Vagina (tissue), 2 donors: Measurements from ENCODE around the gene MYH9. TPM values are rescaled to one million over a fixed set of nuclear protein-coding genes. Genes with fewer than 3 reads are reported as not detected.
A peak's percentile ranks its signal among the peaks of the same experiment; 100 is the strongest.

ENCODE experiments used
- DNase-seq, 2 donors: peaks; one replicate each; pipeline ENCODE4 v3.0.0-alpha.2; 2017; ENCODE audit errors: extremely low spot score in 2 of 2
- H3K27ac ChIP-seq: fragments of 200-600 bp; sonication (generic); one replicate; pipeline ENCODE4 v1.5.1; 2019
- H3K27me3 ChIP-seq: fragments of 200-600 bp; sonication (generic); one replicate; pipeline ENCODE4 v1.5.1; 2019
- H3K36me3 ChIP-seq, 2 donors: fragments of 200-600 bp; sonication (generic); one replicate each; pipeline ENCODE4 v1.5.1; 2017 to 2019
- H3K4me1 ChIP-seq: fragments of 200-600 bp; sonication (generic); one replicate; pipeline ENCODE4 v1.5.1; 2019
- H3K4me3 ChIP-seq, 2 donors: fragments of 200-600 bp; sonication (generic); 1 replicate in 1 of 2; 2 replicates in 1 of 2; pipeline ENCODE4 v1.5.1; 2016 to 2019
- H3K9me3 ChIP-seq: fragments of 200-600 bp; sonication (generic); one replicate; pipeline ENCODE4 v1.5.1; 2019
- CTCF ChIP-seq, 3 experiments: fragments of 450-650 bp in 2 of 3; fragments of 200-600 bp in 1 of 3; sonication (generic) in 1 of 3; IDR thresholded peaks; one replicate each; pipeline ENCODE4 v1.5.1; 2017 to 2019; ENCODE audit warnings: antibody characterized with exemption in 3 of 3, mild to moderate bottlenecking in 2 of 3, moderate library complexity in 2 of 3
- POLR2A ChIP-seq, 2 donors: fragments of 450-650 bp; IDR thresholded peaks; one replicate each; pipeline ENCODE4 v1.6.1; 2017; ENCODE audit warnings: antibody characterized with exemption in 2 of 2, mild to moderate bottlenecking in 2 of 2, moderate library complexity in 2 of 2
- POLR2AphosphoS5 ChIP-seq, 2 donors: sonication (generic); formaldehyde crosslinking; IDR thresholded peaks; one replicate each; pipeline ENCODE4 v1.9.0; 2017; ENCODE audit warnings: antibody characterized with exemption in 2 of 2, mild to moderate bottlenecking in 2 of 2, low read depth in 1 of 2; ENCODE audit not compliant: insufficient read depth in 1 of 2
- intact Hi-C: fragments of 100-400 bp; cut with DNase I; formaldehyde crosslinking; loops from one replicate; pipeline ENCODE4 v1.15.1; 2023
- total RNA-seq: library from RNA; depleted of rRNA; stranded (reverse); fragments of >200 nt; gene quantifications from one replicate; pipeline ENCODE4 v1.2.3, GENCODE V29; 2016

MYH9 gene
- total RNA-seq, 1 donor from 2014 or later, result 333 TPM

GRCh38 chr22:36355894-36356293 lies 31.9 kb downstream of the MYH9 start:
- Histone ChIP-seq H3K36me3 (no peaks in the 10 kb centered on the region), H3K27ac (peak overlapping the region; percentile 93), H3K9me3 (no peaks in the 10 kb centered on the region), H3K4me3 (peak overlapping the region; percentile 2 to 19), H3K27me3 (no peaks in the 10 kb centered on the region), H3K4me1 (peaks cover 99% of the 10 kb centered on the region)
- no peak for DNase-seq
- intact Hi-C loops, result no loop called here
- TF ChIP-seq CTCF (IDR thresholded peaks at IDR 0.05), result no peak
- no peak for TF ChIP-seq POLR2AphosphoS5 (IDR thresholded peaks at IDR 0.05; ENCODE audit: insufficient read depth in 1 of 2, low read depth in 1 of 2)
- no peak for TF ChIP-seq POLR2A (IDR thresholded peaks at IDR 0.05)

GRCh38 chr22:36355362-36355761 lies 32.4 kb downstream of the MYH9 start:
- H3K9me3 ChIP-seq, result no peaks in the 10 kb centered on the region
- no peaks in the 10 kb centered on the region for H3K36me3 ChIP-seq
- H3K27ac ChIP-seq, result peak overlapping the region; percentile 93
- H3K4me1 ChIP-seq, result peaks cover 99% of the 10 kb centered on the region
- no peak for DNase-seq
- H3K27me3 ChIP-seq, result no peaks in the 10 kb centered on the region
- intact Hi-C loops, result no loop called here
- TF ChIP-seq CTCF (IDR thresholded peaks at IDR 0.05) (no peak), POLR2AphosphoS5 (IDR thresholded peaks at IDR 0.05; ENCODE audit: insufficient read depth in 1 of 2, low read depth in 1 of 2) (peak in 1 of 2 donors; percentile 4)
- H3K4me3 ChIP-seq, result peak overlapping the region; percentile 2 to 19

- Histone ChIP-seq H3K27ac (peak overlapping the region; percentile 93), H3K9me3 (no peaks in the 10 kb centered on the region), H3K4me3 (peak overlapping the region in 1 of 2 donors; percentile 20), H3K4me1 (peaks cover 90% of the 10 kb centered on the region), H3K36me3 (no peaks in the 10 kb centered on the region), H3K27me3 (no peaks in the 10 kb centered on the region)
- intact Hi-C loops, result no loop called here
- no peak for DNase-seq
- no peak for TF ChIP-seq POLR2AphosphoS5 (IDR thresholded peaks at IDR 0.05; ENCODE audit: insufficient read depth in 1 of 2, low read depth in 1 of 2)
- no peak for TF ChIP-seq CTCF (IDR thresholded peaks at IDR 0.05)
- TF ChIP-seq POLR2A (IDR thresholded peaks at IDR 0.05), result no peak
Measured at GRCh38 chr22:36352803-36353507, 34.8 kb downstream of the MYH9 start.

GRCh38 chr22:36351921-36352802 lies 35.6 kb downstream of the MYH9 start:
- H3K27me3 ChIP-seq, result no peaks in the 10 kb centered on the region
- peaks cover 82% of the 10 kb centered on the region for H3K4me1 ChIP-seq
- peak overlapping the region in 1 of 2 donors; percentile 20 for H3K4me3 ChIP-seq
- peak overlapping the region; percentile 93 for H3K27ac ChIP-seq
- peaks cover 0 to 6% of the 10 kb centered on the region in 2 donors for H3K36me3 ChIP-seq
- TF ChIP-seq CTCF (IDR thresholded peaks at IDR 0.05) (no peak), POLR2AphosphoS5 (IDR thresholded peaks at IDR 0.05; ENCODE audit: insufficient read depth in 1 of 2, low read depth in 1 of 2) (peak in 1 of 2 donors; percentile 48)
- intact Hi-C loops, result no loop called here
- no peaks in the 10 kb centered on the region for H3K9me3 ChIP-seq
- DNase-seq, result no peak
